Measurements from ENCODE around the gene COLEC12.

GRCh38 chr18:379681-380330, 120.7 kb downstream of the COLEC12 start:
- TF ChIP-seq CTCF (IDR thresholded peaks at IDR 0.05) = no peak
- TF ChIP-seq POLR2A (IDR thresholded peaks at IDR 0.05) = no peak

All from lower leg skin (tissue), 3 donors.